Fibroblast of pulmonary artery (primary cell): ENCODE measurements around the gene IL5.
"Not testable (repeated sequence)": the region's sequence is repeated elsewhere in the genome, so short reads cannot be mapped to it uniquely, and the experiment has no call there.

Source experiments
- DNase-seq: peaks from one replicate; pipeline ENCODE4 v3.0.0-alpha.2; 2010; ENCODE audit warnings: low read depth
- H3K4me3 ChIP-seq: replicated peaks from 2 replicates; pipeline ENCODE4 v1.5.1; 2011; ENCODE audit warnings: low read depth, mild to moderate bottlenecking, control low read depth, low read length, moderate library complexity
- TF ChIP-seq, protein P1 (sequence below): IDR thresholded peaks from 2 replicates; pipeline ENCODE4 v1.5.1; 2011; ENCODE audit warnings: mild to moderate bottlenecking, control low read depth, low read length, inconsistent platforms; ENCODE audit errors: missing control alignments

The IL5 gene

DNA sequence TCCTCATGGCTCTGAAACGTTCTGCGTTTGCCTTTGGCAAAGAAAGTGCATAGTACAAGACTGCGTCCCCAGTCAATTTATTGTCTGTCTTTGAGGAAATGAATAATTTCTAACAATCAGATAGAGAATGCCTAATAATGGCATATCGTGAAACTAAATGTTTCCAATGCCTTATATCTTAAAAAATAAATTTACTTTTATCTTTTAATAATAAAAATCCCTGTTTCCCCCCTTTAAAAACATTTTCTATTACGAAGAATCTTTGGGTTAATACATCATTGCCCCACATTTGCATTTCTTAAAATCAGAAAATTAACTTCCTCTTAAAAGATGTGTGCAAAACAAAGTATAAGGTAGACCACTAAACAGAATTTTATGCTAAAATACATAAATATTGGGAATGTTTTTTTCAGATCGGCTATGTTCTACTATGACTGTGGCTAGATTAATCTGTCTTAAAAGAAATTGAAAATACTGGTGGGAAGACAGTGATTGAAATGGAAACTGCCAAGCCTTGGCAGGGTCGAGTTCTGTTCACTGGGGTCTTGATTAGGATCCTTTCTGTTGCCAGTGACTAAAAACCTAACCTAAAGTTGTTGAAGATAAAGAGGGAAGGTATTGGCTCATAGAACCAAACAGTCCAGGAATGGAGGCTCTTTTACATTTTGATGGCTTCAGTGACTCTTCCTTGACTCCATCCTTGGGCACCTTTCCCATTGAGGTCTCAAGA, at the start of gene IL5:
IL5 (minus strand) TSS at position 51 of the 730 bp plus-strand sequence; CDS start at position 7, 44 bp downstream.
- H3K4me3 ChIP-seq: no peak within 1 kb of the TSS
- TF ChIP-seq, protein P1, sequence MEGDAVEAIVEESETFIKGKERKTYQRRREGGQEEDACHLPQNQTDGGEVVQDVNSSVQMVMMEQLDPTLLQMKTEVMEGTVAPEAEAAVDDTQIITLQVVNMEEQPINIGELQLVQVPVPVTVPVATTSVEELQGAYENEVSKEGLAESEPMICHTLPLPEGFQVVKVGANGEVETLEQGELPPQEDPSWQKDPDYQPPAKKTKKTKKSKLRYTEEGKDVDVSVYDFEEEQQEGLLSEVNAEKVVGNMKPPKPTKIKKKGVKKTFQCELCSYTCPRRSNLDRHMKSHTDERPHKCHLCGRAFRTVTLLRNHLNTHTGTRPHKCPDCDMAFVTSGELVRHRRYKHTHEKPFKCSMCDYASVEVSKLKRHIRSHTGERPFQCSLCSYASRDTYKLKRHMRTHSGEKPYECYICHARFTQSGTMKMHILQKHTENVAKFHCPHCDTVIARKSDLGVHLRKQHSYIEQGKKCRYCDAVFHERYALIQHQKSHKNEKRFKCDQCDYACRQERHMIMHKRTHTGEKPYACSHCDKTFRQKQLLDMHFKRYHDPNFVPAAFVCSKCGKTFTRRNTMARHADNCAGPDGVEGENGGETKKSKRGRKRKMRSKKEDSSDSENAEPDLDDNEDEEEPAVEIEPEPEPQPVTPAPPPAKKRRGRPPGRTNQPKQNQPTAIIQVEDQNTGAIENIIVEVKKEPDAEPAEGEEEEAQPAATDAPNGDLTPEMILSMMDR: no peak
- no peak for DNase-seq

DNA sequence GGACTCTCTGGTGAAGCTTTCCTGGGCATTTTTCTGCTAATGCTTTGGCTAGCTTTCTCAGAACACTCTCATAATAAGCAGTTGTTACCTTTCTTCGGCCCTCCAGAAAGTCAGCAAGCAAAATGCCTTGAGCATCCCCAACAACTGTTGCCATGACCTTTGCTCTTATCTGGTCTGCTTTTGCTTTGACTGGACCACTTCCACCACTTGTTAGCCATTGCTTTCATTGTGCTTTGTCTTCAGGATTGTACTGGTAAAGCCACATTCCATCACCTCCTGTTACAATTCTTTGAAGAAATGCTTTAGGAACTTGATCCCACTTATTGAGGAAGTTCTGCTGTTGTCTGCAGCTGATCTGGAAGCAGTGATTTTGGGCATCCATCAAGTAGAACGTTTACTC, 49.2 kb upstream of the IL5 start:
- TF ChIP-seq, protein P1: no peak
- DNase-seq: no peak
- no peak overlapping the region for H3K4me3 ChIP-seq

- TF ChIP-seq, protein P1: no peak
- no peak overlapping the region for H3K4me3 ChIP-seq
- DNase-seq: peak; percentile 41
These were observed 47.8 kb upstream of the IL5 start for GRCh38 chr5:132591145-132591544.

DNA sequence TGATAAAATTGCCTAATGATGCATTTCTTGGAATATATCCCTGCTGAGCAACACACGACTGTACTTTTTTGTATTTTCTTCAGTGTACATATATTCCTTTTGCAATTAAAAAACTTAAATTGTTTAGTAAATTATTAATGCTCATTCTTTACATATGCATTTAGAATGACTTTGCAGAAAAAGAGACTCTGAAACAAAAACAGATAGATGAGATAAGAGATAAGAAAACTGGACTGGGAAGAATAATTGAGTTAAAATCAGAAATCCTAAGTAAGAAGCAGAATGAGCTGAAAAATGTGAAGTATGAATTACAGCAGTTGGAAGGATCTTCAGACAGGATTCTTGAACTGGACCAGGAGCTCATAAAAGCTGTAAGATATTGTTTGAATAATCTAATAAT, 46.1 kb upstream of the IL5 start:
- TF ChIP-seq, protein P1: no peak
- H3K4me3 ChIP-seq: no peak overlapping the region
- no peak for DNase-seq

DNA sequence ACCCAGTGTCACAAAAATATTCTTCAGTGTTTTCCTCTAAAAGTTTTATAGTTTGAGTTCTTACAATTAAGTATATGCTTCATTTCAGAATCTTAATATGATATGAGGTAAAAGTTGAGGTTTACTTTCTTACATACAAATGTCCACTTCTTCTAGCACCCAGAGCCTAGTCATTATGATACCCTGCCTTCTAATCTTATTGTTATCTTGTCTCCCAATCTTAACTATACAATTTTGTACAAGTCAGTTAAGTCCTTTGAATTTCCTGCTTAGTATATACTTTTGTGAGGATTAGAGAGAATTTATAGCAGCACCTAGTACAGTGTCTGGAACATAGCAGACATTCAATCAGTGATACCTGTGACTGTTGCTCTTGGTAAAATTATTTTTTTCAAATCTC, 42.7 kb upstream of the IL5 start:
- no peak for DNase-seq
- H3K4me3 ChIP-seq: no peak overlapping the region
- TF ChIP-seq, protein P1: no peak

DNA sequence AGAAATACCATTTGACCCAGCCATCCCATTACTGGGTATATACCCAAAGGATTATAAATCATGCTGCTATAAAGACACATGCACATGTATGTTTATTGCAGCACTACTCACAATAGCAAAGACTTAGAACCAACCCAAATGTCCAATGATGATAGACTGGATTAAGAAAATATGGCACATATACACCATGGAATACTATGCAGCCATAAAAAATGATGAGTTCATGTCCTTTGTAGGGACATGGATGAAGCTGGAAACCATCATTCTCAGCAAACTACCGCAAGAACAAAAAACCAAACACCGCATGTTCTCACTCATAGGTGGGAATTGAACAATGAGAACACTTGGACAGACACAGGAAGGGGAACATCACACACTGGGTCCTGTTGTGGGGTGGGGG, 41.2 kb upstream of the IL5 start:
- not testable (repeated sequence) for DNase-seq, H3K4me3 ChIP-seq

GRCh38 chr5:132576123-132576522, 32.8 kb upstream of the IL5 start:
- no peak overlapping the region for H3K4me3 ChIP-seq
- TF ChIP-seq, protein P1: no peak
- no peak for DNase-seq
